K562 (cell line): ENCODE measurements around the gene NFKBIA.

Source experiments
- EZH2 ChIP-seq: IDR thresholded peaks from 2 replicates; pipeline ENCODE4 v1.6.1; 2012; ENCODE audit warnings: low read depth, mild to moderate bottlenecking, inconsistent platforms, low read length, borderline replicate concordance
- ILK ChIP-seq: fragments of 450-650 bp; IDR thresholded peaks from 2 replicates; pipeline ENCODE4 v1.6.1; 2016; ENCODE audit warnings: missing genetic modification characterization, low read depth, mild to moderate bottlenecking, missing compliant biosample characterization, moderate library complexity, borderline replicate concordance
- KAT7 ChIP-seq: sonication (generic); formaldehyde crosslinking; IDR thresholded peaks from 2 replicates; pipeline ENCODE4 v1.8.0; 2022; ENCODE audit warnings: missing genetic modification reagents, mild to moderate bottlenecking, borderline replicate concordance
- MAX ChIP-seq: sonication (generic); formaldehyde crosslinking; IDR thresholded peaks from 2 replicates; pipeline ENCODE4 v1.9.0; 2022; ENCODE audit warnings: mild to moderate bottlenecking, missing genetic modification reagents
- MEF2A ChIP-seq: IDR thresholded peaks from 2 replicates; pipeline ENCODE4 v1.6.1; 2011; ENCODE audit warnings: low read depth, mild to moderate bottlenecking, low read length, moderate library complexity; ENCODE audit not compliant: control insufficient read depth
- MXI1 ChIP-seq: IDR thresholded peaks from 2 replicates; pipeline ENCODE4 v1.6.1; 2011; ENCODE audit warnings: low read depth, mild to moderate bottlenecking, improper control_type of control experiment, low read length
- RBM39 ChIP-seq: fragments of 200-400 bp; formaldehyde crosslinking; optimal IDR thresholded peaks from 2 replicates; pipeline ENCODE3; 2018; ENCODE audit warnings: low read depth, low read length
- USF2 ChIP-seq: sonication (generic); formaldehyde crosslinking; IDR thresholded peaks from 2 replicates; pipeline ENCODE4 v1.5.0; 2020; ENCODE audit warnings: missing genetic modification reagents

- TF ChIP-seq USF2 (CRISPR knock-in tag): no peak
- TF ChIP-seq MEF2A: no peak
- TF ChIP-seq KAT7: no peak
- no peak for TF ChIP-seq ILK
- TF ChIP-seq RBM39: no peak
- TF ChIP-seq MXI1: no peak
- no peak for TF ChIP-seq MAX (CRISPR knock-in tag)
- TF ChIP-seq EZH2: no peak
Measured at GRCh38 chr14:35362911-35363374, 41.6 kb downstream of the NFKBIA start.
